HFFc6 (cell line): ENCODE results near the gene SH2B2. TPM values are rescaled to one million over a fixed set of nuclear protein-coding genes. Genes with fewer than 3 reads are reported as not detected.

Experiments
- DNase-seq: peaks from one replicate; pipeline ENCODE4 v3.0.0-alpha.2; 2018
- H3K27ac Mint-ChIP-seq: 2 replicates; pipeline ENCODE4 v1.8.0; 2020; ENCODE audit warnings: mild to moderate bottlenecking, mixed read lengths
- H3K27me3 Mint-ChIP-seq: 2 replicates; pipeline ENCODE4 v1.8.0; 2021; ENCODE audit warnings: mild to moderate bottlenecking, moderate library complexity, mixed read lengths; ENCODE audit not compliant: insufficient read depth
- H3K36me3 Mint-ChIP-seq: 2 replicates; pipeline ENCODE4 v1.8.0; 2021; ENCODE audit warnings: low read depth, mixed read lengths
- H3K4me1 Mint-ChIP-seq: 2 replicates; pipeline ENCODE4 v1.8.0; 2020; ENCODE audit warnings: low read depth, mixed read lengths
- H3K4me3 Mint-ChIP-seq: 2 replicates; pipeline ENCODE4 v1.8.0; 2020; ENCODE audit warnings: mild to moderate bottlenecking, moderate library complexity, mixed read lengths
- H3K9me3 Mint-ChIP-seq: 2 replicates; pipeline ENCODE4 v1.8.0; 2020; ENCODE audit warnings: mild to moderate bottlenecking, mixed read lengths
- CTCF ChIP-seq: fragments of 200-600 bp; sonication (generic); IDR thresholded peaks from 2 replicates; pipeline ENCODE4 v1.5.0; 2021; ENCODE audit warnings: antibody characterized with exemption, mild to moderate bottlenecking
- total RNA-seq, 6 experiments: library from RNA; stranded (reverse); fragmentation: NEBNext Ultra II Directional; extraction: Animal tissue kit (Norgen Biotek cat#: 25700); gene quantifications; 2 replicates in 1 of 6; 3 replicates in 5 of 6; pipeline ENCODE4 v1.2.3, GENCODE V29; 2021

SH2B2 gene
- total RNA-seq, 6 experiments from 2014 or later = 1.2 to 3.2 (median 1.6) TPM

- H3K27me3 Mint-ChIP-seq = no peaks in the 10 kb centered on the region; the same call in 1 of the 2 replicates
- no peaks in the 10 kb centered on the region for H3K36me3 Mint-ChIP-seq
- no peak overlapping the region for H3K4me3 Mint-ChIP-seq
- H3K27ac Mint-ChIP-seq = no peak overlapping the region
- DNase-seq = peak; percentile 22
- H3K4me1 Mint-ChIP-seq = no peaks in the 10 kb centered on the region
- H3K9me3 Mint-ChIP-seq = no peaks in the 10 kb centered on the region
- peak; percentile 91 for TF ChIP-seq CTCF
Measured at GRCh38 chr7:102279537-102280400, 6.9 kb upstream of the SH2B2 start.

- no peaks in the 10 kb centered on the region; the same call in 1 of the 2 replicates for H3K27me3 Mint-ChIP-seq
- no peak overlapping the region for H3K4me3 Mint-ChIP-seq
- no peak for DNase-seq
- no peak for TF ChIP-seq CTCF
- no peak overlapping the region for H3K27ac Mint-ChIP-seq
- H3K9me3 Mint-ChIP-seq = no peaks in the 10 kb centered on the region
- H3K4me1 Mint-ChIP-seq = no peaks in the 10 kb centered on the region
- H3K36me3 Mint-ChIP-seq = no peaks in the 10 kb centered on the region
Measured at GRCh38 chr7:102280521-102280920, 6.1 kb upstream of the SH2B2 start.

DNA sequence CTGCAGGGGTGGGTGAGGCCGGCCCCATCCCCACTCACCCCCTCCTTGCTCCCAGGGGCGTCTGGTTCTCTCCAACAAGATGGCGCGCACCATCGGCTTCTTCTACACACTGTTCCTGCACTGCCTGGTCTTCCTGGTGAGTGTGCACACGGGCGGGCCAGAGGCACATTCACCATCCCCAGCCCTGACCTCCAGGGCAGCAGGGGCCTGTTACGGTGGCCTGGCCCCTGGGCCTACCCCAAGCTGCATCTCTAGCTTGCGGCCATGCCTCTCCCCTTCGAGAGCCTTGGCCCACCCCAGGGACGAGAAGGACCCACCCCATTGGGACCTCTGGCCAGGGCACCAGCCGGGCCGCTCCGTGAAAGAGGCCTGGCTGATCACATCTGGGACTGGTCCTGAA lies 4.9 kb upstream of the SH2B2 start:
- DNase-seq = no peak
- TF ChIP-seq CTCF = no peak
- Mint-ChIP-seq H3K27ac (no peak overlapping the region), H3K4me1 (no peaks in the 10 kb centered on the region), H3K9me3 (no peaks in the 10 kb centered on the region), H3K36me3 (no peaks in the 10 kb centered on the region), H3K4me3 (no peak overlapping the region), H3K27me3 (no peaks in the 10 kb centered on the region; the same call in 1 of the 2 replicates)

- Mint-ChIP-seq H3K27me3 (no peaks in the 10 kb centered on the region; the same call in 1 of the 2 replicates), H3K9me3 (no peaks in the 10 kb centered on the region), H3K4me3 (no peak overlapping the region), H3K4me1 (no peaks in the 10 kb centered on the region), H3K36me3 (no peaks in the 10 kb centered on the region), H3K27ac (no peak overlapping the region)
- DNase-seq = no peak
- TF ChIP-seq CTCF = no peak
Measured at GRCh38 chr7:102282465-102283362, 4.0 kb upstream of the SH2B2 start.

GRCh38 chr7:102283477-102284189 lies 3.0 kb upstream of the SH2B2 start:
- Mint-ChIP-seq H3K27ac (no peak overlapping the region), H3K9me3 (no peaks in the 10 kb centered on the region), H3K4me1 (peaks cover 4% of the 10 kb centered on the region; the same call in 1 of the 2 replicates), H3K36me3 (no peaks in the 10 kb centered on the region), H3K27me3 (no peaks in the 10 kb centered on the region; the same call in 1 of the 2 replicates), H3K4me3 (no peak overlapping the region)
- DNase-seq = no peak
- TF ChIP-seq CTCF = no peak
